Stimulated activated CD8-positive, alpha-beta memory T cell treated with anti-CD3 and anti-CD28 coated beads, Interleukin-7, amount 100 ng/mL, for 4 hours (primary cell): ENCODE results near the gene ACAP2.
"Not testable (repeated sequence)": the region's sequence is repeated elsewhere in the genome, so short reads cannot be mapped to it uniquely, and the experiment has no call there.

ENCODE experiments used
- DNase-seq, 2 donors: peaks; one replicate each; pipeline ENCODE4 v3.0.0-alpha.2; 2020; ENCODE audit warnings: low read depth in 2 of 2

Gene ACAP2

GRCh38 chr3:195247086-195247862 lies 195.5 kb downstream of the ACAP2 start:
- no peak for DNase-seq

GRCh38 chr3:195246581-195246995 lies 196.2 kb downstream of the ACAP2 start:
- no peak for DNase-seq

DNA sequence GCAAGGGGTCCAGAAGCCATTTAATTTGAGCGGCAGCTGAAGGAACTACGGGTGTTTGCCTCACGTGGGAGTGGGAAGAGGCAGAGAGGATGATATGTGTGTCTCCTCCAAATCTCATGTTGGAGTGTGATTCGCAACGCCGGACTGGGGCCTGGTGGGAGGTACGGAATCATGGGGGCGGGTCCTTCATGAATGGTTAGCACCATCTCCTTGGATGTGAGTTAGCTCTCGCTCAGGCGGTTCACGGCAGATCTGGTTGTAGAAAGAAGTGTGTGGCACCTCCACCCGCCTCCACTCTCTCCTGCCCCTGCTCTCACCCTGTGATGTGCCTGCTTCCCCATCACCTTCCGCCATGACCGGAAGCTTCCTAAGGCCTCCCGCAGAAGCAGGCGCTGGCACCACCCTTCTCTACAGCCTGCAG lies 197.3 kb downstream of the ACAP2 start:
- DNase-seq = no peak

GRCh38 chr3:195241592-195242355 lies 201.0 kb downstream of the ACAP2 start:
- DNase-seq = no peak

DNA sequence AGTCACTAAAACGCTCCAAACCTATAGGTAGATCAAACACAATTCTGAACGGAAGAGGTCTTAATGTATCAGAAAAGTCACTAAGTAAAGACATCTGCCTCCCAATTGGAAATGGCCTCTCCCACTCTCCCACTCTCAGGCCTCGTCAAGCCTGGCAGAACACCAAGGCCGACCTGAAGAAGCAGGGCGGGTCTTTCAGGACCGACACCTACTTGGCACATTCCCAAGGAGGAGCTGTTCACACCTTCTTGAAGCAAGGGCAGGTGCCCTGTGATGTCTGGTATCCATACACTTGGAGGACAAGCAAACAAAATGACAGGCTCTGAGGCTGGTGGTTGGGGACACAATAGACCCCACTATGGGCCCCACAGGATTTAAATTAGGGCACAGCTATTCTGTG lies 201.9 kb downstream of the ACAP2 start:
- DNase-seq = no peak

- no peak for DNase-seq
Measured at GRCh38 chr3:195240171-195240701, 202.6 kb downstream of the ACAP2 start.

DNA sequence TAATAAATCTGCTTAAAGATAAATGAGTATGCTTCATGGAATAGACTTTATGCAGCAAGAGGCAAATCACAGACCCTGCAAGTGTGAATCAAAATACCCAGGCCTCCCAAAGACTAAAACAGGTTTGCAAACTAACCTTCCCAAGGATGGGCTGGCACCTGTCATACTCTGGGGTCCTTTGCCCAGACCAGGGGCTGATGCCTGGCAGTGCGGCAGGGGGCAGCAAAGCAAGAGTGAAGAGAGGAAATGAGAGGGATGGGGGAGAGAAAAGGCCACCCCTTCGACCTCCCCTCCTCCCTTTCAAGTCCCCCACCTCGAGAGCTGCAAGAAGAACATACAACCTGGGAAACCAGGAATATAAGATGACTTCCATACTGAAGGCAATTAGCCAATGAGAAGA lies 203.7 kb downstream of the ACAP2 start:
- DNase-seq = no peak

GRCh38 chr3:195238586-195239118 lies 204.2 kb downstream of the ACAP2 start:
- no peak for DNase-seq

GRCh38 chr3:195238081-195238571 lies 204.7 kb downstream of the ACAP2 start:
- no peak for DNase-seq

DNA sequence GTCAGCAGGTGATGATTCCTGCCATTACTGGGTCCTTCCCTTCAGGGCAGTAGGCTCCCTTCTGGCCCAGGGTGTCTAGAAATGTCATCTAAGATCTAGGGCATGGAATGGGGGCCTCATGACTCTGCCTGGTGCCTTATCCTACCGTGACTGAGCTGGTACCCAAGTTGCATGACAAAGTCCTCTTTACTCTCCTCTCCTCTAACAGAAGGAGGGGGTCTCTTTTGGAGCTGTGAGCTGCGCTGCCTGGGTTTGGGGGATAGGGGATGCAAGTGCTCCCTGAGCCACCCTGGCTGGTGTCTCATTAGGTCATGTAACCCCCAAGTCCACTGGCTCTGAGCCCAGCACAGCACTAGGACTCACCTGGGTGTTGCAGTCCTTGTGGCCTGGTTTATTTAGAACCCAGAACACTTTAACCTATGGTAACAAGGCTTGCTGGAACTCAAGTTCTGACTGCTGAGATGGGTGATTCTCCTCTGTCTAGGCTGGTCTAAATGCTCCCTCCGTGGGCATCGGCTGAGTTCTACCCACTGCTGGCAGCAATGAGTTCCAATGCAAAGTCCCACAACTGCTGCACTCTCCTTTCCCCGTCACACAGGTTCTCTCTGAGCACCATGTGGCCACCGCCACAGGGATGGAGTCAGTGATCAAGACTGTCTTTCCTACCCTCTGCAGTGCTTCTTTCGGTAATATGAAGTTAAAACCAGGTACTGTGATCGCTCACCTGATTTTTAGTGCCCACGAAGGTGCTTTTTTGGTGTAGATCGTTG lies 205.8 kb downstream of the ACAP2 start:
- DNase-seq = no peak

- DNase-seq = no peak
Measured at GRCh38 chr3:195236076-195236798, 206.6 kb downstream of the ACAP2 start.

- DNase-seq = no peak
Measured at GRCh38 chr3:195230244-195230643, 212.6 kb downstream of the ACAP2 start.

GRCh38 chr3:195228886-195229285 lies 213.9 kb downstream of the ACAP2 start:
- not testable (repeated sequence) for DNase-seq

DNA sequence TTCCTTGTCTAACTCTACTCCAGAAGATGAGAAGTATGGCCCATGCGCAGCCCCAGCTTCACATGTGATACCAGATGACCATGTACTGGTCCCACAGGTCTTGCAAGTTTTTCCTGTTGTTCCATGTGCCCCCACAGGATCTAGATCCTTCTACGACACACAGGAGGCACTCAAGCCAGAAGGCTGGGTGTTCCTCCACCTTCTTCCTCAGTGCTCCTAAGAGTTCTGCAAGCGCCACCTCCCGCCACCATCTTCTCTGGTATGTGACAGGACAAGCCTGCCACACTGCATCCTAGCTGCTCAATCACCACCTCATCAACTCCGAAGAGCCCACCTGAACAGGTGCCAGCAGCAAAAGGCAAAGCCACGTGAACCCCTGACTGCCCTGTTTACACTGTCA lies 214.9 kb downstream of the ACAP2 start:
- no peak for DNase-seq

DNA sequence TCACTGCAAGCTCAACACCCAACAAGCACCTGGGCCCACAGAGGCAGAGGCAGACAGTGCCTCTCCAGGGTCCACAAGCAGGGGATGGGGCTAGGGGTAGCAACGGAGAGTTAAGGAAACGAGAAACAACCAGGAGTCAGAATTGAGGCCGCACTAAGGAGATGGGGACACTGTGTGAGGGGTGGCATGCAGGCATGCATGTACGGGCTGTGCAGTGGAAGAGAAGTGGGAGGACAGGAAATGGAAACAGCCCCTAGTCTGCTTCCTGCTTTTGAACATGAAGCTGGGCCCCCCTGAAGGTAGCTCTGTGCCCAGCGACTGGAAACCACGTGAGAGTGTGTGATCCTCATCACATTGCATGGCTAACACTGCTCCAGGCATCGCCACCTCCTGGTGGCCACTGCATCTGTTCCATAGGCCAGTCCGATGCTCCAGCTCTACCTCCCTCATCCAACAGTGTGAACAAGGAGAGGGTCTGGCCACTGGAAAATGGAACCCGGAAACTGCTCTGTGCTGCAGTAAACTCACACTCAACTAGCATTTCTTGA lies 215.8 kb downstream of the ACAP2 start:
- no peak for DNase-seq

DNA sequence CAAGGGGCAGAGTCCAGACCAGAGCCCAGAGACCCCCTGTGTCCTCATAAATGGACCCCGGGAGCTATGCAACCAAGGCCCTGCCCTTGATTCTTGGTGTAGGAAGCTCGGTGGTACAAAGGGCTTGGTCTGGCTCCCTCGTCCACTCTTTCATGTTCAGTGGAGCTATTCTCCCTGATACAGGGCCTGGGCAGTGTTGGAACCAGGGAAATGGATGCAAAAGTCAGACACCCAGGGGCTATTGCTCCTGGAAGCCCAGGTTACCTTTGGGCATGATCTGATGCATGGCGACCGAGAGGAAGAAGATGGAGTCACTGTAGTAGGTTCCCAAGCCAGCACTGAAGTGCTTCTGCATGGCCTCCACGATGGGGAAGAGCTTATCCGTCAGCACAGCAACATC lies 216.4 kb downstream of the ACAP2 start:
- DNase-seq = no peak

DNA sequence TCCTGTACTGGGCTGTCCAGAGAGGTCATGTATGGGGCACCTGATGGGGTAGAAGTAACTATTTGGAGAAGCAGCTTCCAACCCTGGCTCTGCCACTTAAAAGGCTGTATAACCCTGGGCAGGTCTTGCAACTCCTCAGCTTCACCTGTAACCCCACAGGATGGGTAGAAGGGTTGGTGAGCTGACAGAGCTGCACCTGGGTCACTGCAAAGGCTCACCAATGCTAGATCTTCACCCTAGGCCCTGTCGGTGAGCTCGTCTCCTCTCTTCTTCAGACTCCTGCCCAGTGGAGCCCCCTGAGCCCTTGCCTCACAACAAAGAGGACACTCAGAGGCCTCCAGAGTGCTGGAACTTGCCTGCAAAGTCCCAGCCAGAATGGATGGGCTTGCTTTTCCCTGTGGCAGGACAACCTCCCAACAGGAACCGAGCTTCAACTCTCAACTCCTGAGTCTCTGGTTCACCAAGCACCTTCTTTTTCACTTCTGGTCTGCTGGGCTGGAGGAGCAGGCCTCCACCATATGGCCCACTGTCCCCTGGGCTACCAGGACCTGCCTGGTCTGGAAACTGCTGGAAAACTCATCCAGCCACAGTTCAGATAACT lies 217.7 kb downstream of the ACAP2 start:
- no peak for DNase-seq
